ENCODE data around the gene FOXP2.

Gene FOXP2

GRCh38 chr7:114481999-114482398 is 67.4 kb downstream of the FOXP2 start:
- TF ChIP-seq EZH2phosphoT487 (IDR thresholded peaks at IDR 0.05; ENCODE audit: borderline replicate concordance) (no peak), CTCF (conservative IDR thresholded peaks at IDR 0.05; ENCODE audit: low read length) (no peak)
- H3K79me2 ChIP-seq (ENCODE audit: insufficient read depth, low read length), result no peaks in the 10 kb centered on the region
- H3K4me1 ChIP-seq (ENCODE audit: insufficient read depth, low read length, poor library complexity, severe bottlenecking), result no peaks in the 10 kb centered on the region
- H3K9me2 ChIP-seq (replicated peaks; ENCODE audit: low read depth, low read length), result no peaks in the 10 kb centered on the region
- H3K9me3 ChIP-seq (ENCODE audit: insufficient read depth, low read depth, low read length), result no peaks in the 10 kb centered on the region
- H4K20me1 ChIP-seq (ENCODE audit: insufficient read depth, low read length, poor library complexity, severe bottlenecking), result no peaks in the 10 kb centered on the region
- no peaks in the 10 kb centered on the region for H3F3A ChIP-seq (ENCODE audit: low read depth)
- no peak overlapping the region for H3K4me2 ChIP-seq (ENCODE audit: low read depth, low read length, poor library complexity, severe bottlenecking)
- H3K4me3 ChIP-seq (ENCODE audit: low read length, poor library complexity, severe bottlenecking), result no peak overlapping the region
- no peak overlapping the region for H3K9ac ChIP-seq (ENCODE audit: low read depth, low read length, poor library complexity, severe bottlenecking)
- H3K36me3 ChIP-seq (ENCODE audit: insufficient read depth, low read length), result no peaks in the 10 kb centered on the region
- H3K27me3 ChIP-seq (ENCODE audit: insufficient read depth, low read length, poor library complexity, severe bottlenecking), result no peaks in the 10 kb centered on the region
- H2AFZ ChIP-seq (ENCODE audit: low read length), result no peak overlapping the region

- no peak for TF ChIP-seq EZH2phosphoT487 (IDR thresholded peaks at IDR 0.05; ENCODE audit: borderline replicate concordance)
- no peak for TF ChIP-seq CTCF (conservative IDR thresholded peaks at IDR 0.05; ENCODE audit: low read length)
- Histone ChIP-seq H3K79me2 (ENCODE audit: insufficient read depth, low read length) (no peaks in the 10 kb centered on the region), H3K9me2 (replicated peaks; ENCODE audit: low read depth, low read length) (no peaks in the 10 kb centered on the region), H4K20me1 (ENCODE audit: insufficient read depth, low read length, poor library complexity, severe bottlenecking) (no peaks in the 10 kb centered on the region), H3K4me2 (ENCODE audit: low read depth, low read length, poor library complexity, severe bottlenecking) (no peak overlapping the region), H2AFZ (ENCODE audit: low read length) (no peak overlapping the region), H3K9me3 (ENCODE audit: insufficient read depth, low read depth, low read length) (no peaks in the 10 kb centered on the region), H3K36me3 (ENCODE audit: insufficient read depth, low read length) (no peaks in the 10 kb centered on the region), H3K27me3 (ENCODE audit: insufficient read depth, low read length, poor library complexity, severe bottlenecking) (no peaks in the 10 kb centered on the region), H3F3A (ENCODE audit: low read depth) (no peaks in the 10 kb centered on the region), H3K4me3 (ENCODE audit: low read length, poor library complexity, severe bottlenecking) (no peak overlapping the region), H3K4me1 (ENCODE audit: insufficient read depth, low read length, poor library complexity, severe bottlenecking) (no peaks in the 10 kb centered on the region), H3K9ac (ENCODE audit: low read depth, low read length, poor library complexity, severe bottlenecking) (no peak overlapping the region)
Measured at GRCh38 chr7:114484226-114484625, 69.6 kb downstream of the FOXP2 start.

GRCh38 chr7:114487174-114487573 is 72.6 kb downstream of the FOXP2 start:
- no peaks in the 10 kb centered on the region for H3K27me3 ChIP-seq (ENCODE audit: insufficient read depth, low read length, poor library complexity, severe bottlenecking)
- no peak overlapping the region for H3K4me2 ChIP-seq (ENCODE audit: low read depth, low read length, poor library complexity, severe bottlenecking)
- H3K9me3 ChIP-seq (ENCODE audit: insufficient read depth, low read depth, low read length), result no peaks in the 10 kb centered on the region
- no peaks in the 10 kb centered on the region for H3K36me3 ChIP-seq (ENCODE audit: insufficient read depth, low read length)
- no peaks in the 10 kb centered on the region for H4K20me1 ChIP-seq (ENCODE audit: insufficient read depth, low read length, poor library complexity, severe bottlenecking)
- no peaks in the 10 kb centered on the region for H3K79me2 ChIP-seq (ENCODE audit: insufficient read depth, low read length)
- TF ChIP-seq CTCF (conservative IDR thresholded peaks at IDR 0.05; ENCODE audit: low read length) (no peak), EZH2phosphoT487 (IDR thresholded peaks at IDR 0.05; ENCODE audit: borderline replicate concordance) (no peak)
- no peak overlapping the region for H3K4me3 ChIP-seq (ENCODE audit: low read length, poor library complexity, severe bottlenecking)
- H2AFZ ChIP-seq (ENCODE audit: low read length), result no peak overlapping the region
- H3K9ac ChIP-seq (ENCODE audit: low read depth, low read length, poor library complexity, severe bottlenecking), result no peak overlapping the region
- no peaks in the 10 kb centered on the region for H3K9me2 ChIP-seq (replicated peaks; ENCODE audit: low read depth, low read length)
- no peaks in the 10 kb centered on the region for H3K4me1 ChIP-seq (ENCODE audit: insufficient read depth, low read length, poor library complexity, severe bottlenecking)
- H3F3A ChIP-seq (ENCODE audit: low read depth), result no peaks in the 10 kb centered on the region

Measured in Loucy (cell line).